ENCODE results near the gene OPTC. TPM values are rescaled to one million over a fixed set of nuclear protein-coding genes. Genes with fewer than 3 reads are reported as not detected.
A peak's percentile ranks its signal among the peaks of the same experiment; 100 is the strongest.
"Not testable (repeated sequence)": the region's sequence is repeated elsewhere in the genome, so short reads cannot be mapped to it uniquely, and the experiment has no call there.

OPTC gene
- total RNA-seq, 1 donor from 2014 or later = not detected

DNA sequence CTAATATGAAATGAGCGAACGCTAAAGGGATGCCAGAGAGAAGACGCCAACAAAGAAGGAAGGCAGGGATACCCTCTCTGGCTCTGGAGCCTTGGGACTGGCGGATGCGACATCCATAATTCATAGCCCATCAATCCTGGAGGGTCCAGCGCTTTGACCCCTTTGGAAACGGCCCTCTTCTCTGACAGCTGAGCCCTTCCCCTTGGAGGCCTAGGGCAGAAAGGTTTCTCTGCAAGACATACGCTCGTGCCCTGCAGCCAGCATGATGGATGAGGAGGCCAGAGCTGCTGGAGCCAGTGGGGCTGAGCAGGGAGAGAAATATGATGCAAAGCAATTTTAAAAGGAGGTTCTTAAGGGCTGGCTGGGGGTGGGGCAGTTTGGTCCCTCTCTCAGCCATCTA lies 22.2 kb downstream of the OPTC start:
- H3K9ac ChIP-seq (ENCODE audit: low read length) = no peak overlapping the region
- no peaks in the 10 kb centered on the region for H3K9me3 ChIP-seq (ENCODE audit: insufficient read depth, low read depth, low read length)
- no peaks in the 10 kb centered on the region for H3K36me3 Mint-ChIP-seq (ENCODE audit: low read depth, unreplicated experiment)
- H3K27ac ChIP-seq (ENCODE audit: low read depth, low read length) = no peak overlapping the region
- no peak for DNase-seq (ENCODE audit: low read depth)
- H3K79me2 ChIP-seq (ENCODE audit: insufficient read depth, low read length) = no peaks in the 10 kb centered on the region
- no peak overlapping the region for H3K4me3 ChIP-seq (ENCODE audit: insufficient read depth, low read depth, low read length)
- H3K4me3 Mint-ChIP-seq (ENCODE audit: unreplicated experiment) = no peak overlapping the region
- no peak overlapping the region for H2AFZ ChIP-seq (ENCODE audit: low read depth, low read length)
- H3K27ac Mint-ChIP-seq (ENCODE audit: unreplicated experiment) = no peak overlapping the region
- peaks cover 54% of the 10 kb centered on the region for H3K4me1 ChIP-seq (ENCODE audit: insufficient read depth, low read length)
- no peak overlapping the region for H3K4me2 ChIP-seq (ENCODE audit: low read length)
- H3K9me3 Mint-ChIP-seq (ENCODE audit: unreplicated experiment) = no peaks in the 10 kb centered on the region
- no peaks in the 10 kb centered on the region for H3K36me3 ChIP-seq (ENCODE audit: insufficient read depth, low read length)
- H3K4me1 Mint-ChIP-seq (ENCODE audit: low read depth, unreplicated experiment) = peaks cover 51% of the 10 kb centered on the region
- H4K20me1 ChIP-seq (ENCODE audit: insufficient read depth, low read length) = no peaks in the 10 kb centered on the region
- H3K27me3 ChIP-seq (ENCODE audit: insufficient read depth, low read length) = no peaks in the 10 kb centered on the region
- FAIRE-seq = no peak
- H3K27me3 Mint-ChIP-seq (ENCODE audit: low read depth, unreplicated experiment) = peaks cover 2% of the 10 kb centered on the region
- TF ChIP-seq EZH2 (IDR thresholded peaks at IDR 0.05; ENCODE audit: insufficient read depth, low read length) (no peak), CTCF (IDR thresholded peaks at IDR 0.05; ENCODE audit: insufficient read depth, low read depth, low read length) (no peak)

GRCh38 chr1:203516906-203517305 lies 23.0 kb downstream of the OPTC start:
- H3K27me3 Mint-ChIP-seq (ENCODE audit: low read depth, unreplicated experiment) = peaks cover 2% of the 10 kb centered on the region
- peaks cover 47% of the 10 kb centered on the region for H3K4me1 Mint-ChIP-seq (ENCODE audit: low read depth, unreplicated experiment)
- H3K4me2 ChIP-seq (ENCODE audit: low read length) = no peak overlapping the region
- no peaks in the 10 kb centered on the region for H3K79me2 ChIP-seq (ENCODE audit: insufficient read depth, low read length)
- no peak overlapping the region for H3K4me3 ChIP-seq (ENCODE audit: insufficient read depth, low read depth, low read length)
- H3K9ac ChIP-seq (ENCODE audit: low read length) = no peak overlapping the region
- no peaks in the 10 kb centered on the region for H4K20me1 ChIP-seq (ENCODE audit: insufficient read depth, low read length)
- H3K36me3 Mint-ChIP-seq (ENCODE audit: low read depth, unreplicated experiment) = no peaks in the 10 kb centered on the region
- no peak overlapping the region for H3K27ac ChIP-seq (ENCODE audit: low read depth, low read length)
- H2AFZ ChIP-seq (ENCODE audit: low read depth, low read length) = no peak overlapping the region
- no peaks in the 10 kb centered on the region for H3K36me3 ChIP-seq (ENCODE audit: insufficient read depth, low read length)
- H3K9me3 ChIP-seq (ENCODE audit: insufficient read depth, low read depth, low read length) = no peaks in the 10 kb centered on the region
- H3K9me3 Mint-ChIP-seq (ENCODE audit: unreplicated experiment) = no peaks in the 10 kb centered on the region
- no peak overlapping the region for H3K4me3 Mint-ChIP-seq (ENCODE audit: unreplicated experiment)
- no peak overlapping the region for H3K27ac Mint-ChIP-seq (ENCODE audit: unreplicated experiment)
- DNase-seq (ENCODE audit: low read depth) = no peak
- H3K4me1 ChIP-seq (ENCODE audit: insufficient read depth, low read length) = peaks cover 59% of the 10 kb centered on the region
- no peak for FAIRE-seq
- TF ChIP-seq EZH2 (IDR thresholded peaks at IDR 0.05; ENCODE audit: insufficient read depth, low read length) (no peak), CTCF (IDR thresholded peaks at IDR 0.05; ENCODE audit: insufficient read depth, low read depth, low read length) (no peak)
- no peaks in the 10 kb centered on the region for H3K27me3 ChIP-seq (ENCODE audit: insufficient read depth, low read length)

DNA sequence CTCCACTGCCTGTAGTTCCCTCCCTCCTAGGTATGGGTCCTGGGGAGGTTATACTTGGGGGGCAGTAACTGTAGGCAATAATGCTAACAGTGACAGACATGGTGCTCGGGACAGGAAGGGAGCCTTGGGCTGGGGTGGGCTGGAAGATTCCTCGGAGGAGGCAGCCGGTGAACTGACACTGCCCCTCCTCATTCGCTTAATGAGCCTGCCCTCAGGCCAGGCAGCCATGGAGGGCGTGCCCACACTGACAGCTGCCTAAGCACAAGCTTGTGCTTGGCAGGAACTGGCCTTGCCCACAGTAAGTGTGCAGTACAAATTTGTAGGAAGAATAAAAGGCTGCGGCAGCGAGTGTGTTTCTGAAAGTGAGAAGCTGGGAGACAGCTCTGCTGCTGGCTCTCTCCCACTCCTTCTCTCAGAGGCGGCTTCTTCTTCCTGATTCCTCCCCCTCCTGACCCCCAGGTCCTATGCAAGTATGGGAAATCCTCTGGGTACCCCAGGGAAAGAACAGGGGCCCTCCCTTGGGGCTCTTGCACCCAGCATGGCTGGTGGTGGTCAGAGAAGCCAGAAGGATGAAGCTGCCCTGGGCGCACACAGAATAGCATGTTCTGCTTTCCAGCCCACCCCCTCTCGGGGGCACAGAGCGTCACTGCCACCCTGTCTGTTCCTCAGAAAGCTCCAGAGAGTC lies 23.6 kb downstream of the OPTC start:
- H4K20me1 ChIP-seq (ENCODE audit: insufficient read depth, low read length) = no peaks in the 10 kb centered on the region
- no peak overlapping the region for H3K4me2 ChIP-seq (ENCODE audit: low read length)
- Mint-ChIP-seq H3K9me3 (ENCODE audit: unreplicated experiment) (no peaks in the 10 kb centered on the region), H3K4me3 (ENCODE audit: unreplicated experiment) (no peak overlapping the region), H3K4me1 (ENCODE audit: low read depth, unreplicated experiment) (peaks cover 44% of the 10 kb centered on the region), H3K36me3 (ENCODE audit: low read depth, unreplicated experiment) (no peaks in the 10 kb centered on the region), H3K27ac (ENCODE audit: unreplicated experiment) (peak overlapping the region; percentile 26), H3K27me3 (ENCODE audit: low read depth, unreplicated experiment) (peaks cover 2% of the 10 kb centered on the region)
- peaks cover 59% of the 10 kb centered on the region for H3K4me1 ChIP-seq (ENCODE audit: insufficient read depth, low read length)
- no peaks in the 10 kb centered on the region for H3K79me2 ChIP-seq (ENCODE audit: insufficient read depth, low read length)
- no peaks in the 10 kb centered on the region for H3K36me3 ChIP-seq (ENCODE audit: insufficient read depth, low read length)
- H2AFZ ChIP-seq (ENCODE audit: low read depth, low read length) = no peak overlapping the region
- H3K9me3 ChIP-seq (ENCODE audit: insufficient read depth, low read depth, low read length) = no peaks in the 10 kb centered on the region
- H3K9ac ChIP-seq (ENCODE audit: low read length) = no peak overlapping the region
- no peaks in the 10 kb centered on the region for H3K27me3 ChIP-seq (ENCODE audit: insufficient read depth, low read length)
- H3K4me3 ChIP-seq (ENCODE audit: insufficient read depth, low read depth, low read length) = no peak overlapping the region
- no peak overlapping the region for H3K27ac ChIP-seq (ENCODE audit: low read depth, low read length)
- DNase-seq (ENCODE audit: low read depth) = no peak
- FAIRE-seq = no peak
- TF ChIP-seq EZH2 (IDR thresholded peaks at IDR 0.05; ENCODE audit: insufficient read depth, low read length) (no peak), CTCF (IDR thresholded peaks at IDR 0.05; ENCODE audit: insufficient read depth, low read depth, low read length) (no peak)

DNA sequence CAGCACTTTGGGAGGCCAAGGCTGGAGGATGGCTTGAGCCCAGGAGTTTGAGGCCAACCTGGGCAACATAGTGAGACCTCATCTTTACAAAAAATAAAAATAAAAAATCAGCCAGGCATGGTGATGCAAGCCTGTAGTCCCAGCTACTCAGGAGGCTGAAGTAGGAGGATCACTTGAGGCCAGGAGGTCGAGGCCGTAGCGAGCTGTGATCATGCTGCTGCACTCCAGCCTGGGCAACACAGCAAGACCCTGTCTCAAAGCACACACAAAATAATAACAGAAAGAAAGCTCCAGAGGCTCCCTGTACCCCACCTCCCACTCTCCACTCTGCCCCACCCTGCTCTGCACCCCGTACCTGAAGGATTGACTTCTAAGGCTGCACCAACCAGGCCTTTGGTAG lies 24.2 kb downstream of the OPTC start:
- H3K27ac ChIP-seq (ENCODE audit: low read depth, low read length); DNase-seq (ENCODE audit: low read depth); H2AFZ ChIP-seq (ENCODE audit: low read depth, low read length); H3K36me3 Mint-ChIP-seq (ENCODE audit: low read depth, unreplicated experiment); H3K4me2 ChIP-seq (ENCODE audit: low read length); H3K27ac Mint-ChIP-seq (ENCODE audit: unreplicated experiment); H3K4me3 Mint-ChIP-seq (ENCODE audit: unreplicated experiment); H3K9me3 Mint-ChIP-seq (ENCODE audit: unreplicated experiment); H3K9me3 ChIP-seq (ENCODE audit: insufficient read depth, low read depth, low read length); H3K27me3 Mint-ChIP-seq (ENCODE audit: low read depth, unreplicated experiment); H3K36me3 ChIP-seq (ENCODE audit: insufficient read depth, low read length); H3K4me3 ChIP-seq (ENCODE audit: insufficient read depth, low read depth, low read length); FAIRE-seq; H3K9ac ChIP-seq (ENCODE audit: low read length); H3K79me2 ChIP-seq (ENCODE audit: insufficient read depth, low read length); H4K20me1 ChIP-seq (ENCODE audit: insufficient read depth, low read length); H3K27me3 ChIP-seq (ENCODE audit: insufficient read depth, low read length): not testable (repeated sequence)
- H3K4me1 Mint-ChIP-seq (ENCODE audit: low read depth, unreplicated experiment) = peaks cover 41% of the 10 kb centered on the region
- peaks cover 55% of the 10 kb centered on the region for H3K4me1 ChIP-seq (ENCODE audit: insufficient read depth, low read length)
